GM06990 (cell line): Measurements from ENCODE around the gene PATZ1.

Experiments
- DNase-seq: peaks from one replicate; pipeline ENCODE4 v3.0.0-alpha.2; 2011; ENCODE audit not compliant: insufficient read length; ENCODE audit errors: extremely low read depth
- H3K27me3 ChIP-seq: replicated peaks from 2 replicates; pipeline ENCODE4 v1.6.0; 2011; ENCODE audit warnings: low read length; ENCODE audit not compliant: control insufficient read depth, insufficient read depth
- H3K36me3 ChIP-seq: 2 replicates; pipeline ENCODE4 v1.5.1; 2011; ENCODE audit warnings: low read length; ENCODE audit not compliant: control insufficient read depth, insufficient read depth
- H3K4me3 ChIP-seq: replicated peaks from 2 replicates; pipeline ENCODE4 v1.5.1; 2011; ENCODE audit warnings: low read depth, mild to moderate bottlenecking, control low read depth, low read length
- CTCF ChIP-seq: IDR thresholded peaks from 2 replicates; pipeline ENCODE4 v1.5.1; 2011; ENCODE audit warnings: low read length, control low read depth, mild to moderate bottlenecking, inconsistent platforms; ENCODE audit not compliant: insufficient read depth, poor library complexity, severe bottlenecking

PATZ1 gene

GRCh38 chr22:31284281-31285155 lies 61.6 kb downstream of the PATZ1 start:
- DNase-seq, result no peak
- no peak for TF ChIP-seq CTCF
- Histone ChIP-seq H3K36me3 (peaks cover 16% of the 10 kb centered on the region), H3K4me3 (no peak overlapping the region), H3K27me3 (no peaks in the 10 kb centered on the region)

- Histone ChIP-seq H3K27me3 (no peaks in the 10 kb centered on the region), H3K4me3 (no peak overlapping the region), H3K36me3 (peaks cover 22% of the 10 kb centered on the region)
- no peak for DNase-seq
- no peak for TF ChIP-seq CTCF
Observed at GRCh38 chr22:31282748-31283468, 63.2 kb downstream of the PATZ1 start.

- no peak for TF ChIP-seq CTCF
- no peak overlapping the region for H3K4me3 ChIP-seq
- DNase-seq, result no peak
- no peaks in the 10 kb centered on the region for H3K27me3 ChIP-seq
- peaks cover 22% of the 10 kb centered on the region for H3K36me3 ChIP-seq
Observed at GRCh38 chr22:31281733-31282132, 64.4 kb downstream of the PATZ1 start.

- no peak for DNase-seq
- H3K36me3 ChIP-seq, result peaks cover 25% of the 10 kb centered on the region
- H3K4me3 ChIP-seq, result no peak overlapping the region
- H3K27me3 ChIP-seq, result no peaks in the 10 kb centered on the region
- TF ChIP-seq CTCF, result no peak
Observed at GRCh38 chr22:31279821-31280505, 66.2 kb downstream of the PATZ1 start.

- Histone ChIP-seq H3K36me3 (peaks cover 27% of the 10 kb centered on the region), H3K27me3 (no peaks in the 10 kb centered on the region), H3K4me3 (no peak overlapping the region)
- no peak for DNase-seq
- no peak for TF ChIP-seq CTCF
Observed at GRCh38 chr22:31279327-31279669, 66.8 kb downstream of the PATZ1 start.
